ENCODE data around the gene ABHD16A. TPM values are rescaled to one million over a fixed set of nuclear protein-coding genes. Genes with fewer than 3 reads are reported as not detected.

The ABHD16A gene
- total and polyA plus RNA-seq, 2 of the 13 experiments (the other 11 are each of a cell fraction or from before 2014, with no cell fraction given): 43.5 to 45.4 TPM

DNA sequence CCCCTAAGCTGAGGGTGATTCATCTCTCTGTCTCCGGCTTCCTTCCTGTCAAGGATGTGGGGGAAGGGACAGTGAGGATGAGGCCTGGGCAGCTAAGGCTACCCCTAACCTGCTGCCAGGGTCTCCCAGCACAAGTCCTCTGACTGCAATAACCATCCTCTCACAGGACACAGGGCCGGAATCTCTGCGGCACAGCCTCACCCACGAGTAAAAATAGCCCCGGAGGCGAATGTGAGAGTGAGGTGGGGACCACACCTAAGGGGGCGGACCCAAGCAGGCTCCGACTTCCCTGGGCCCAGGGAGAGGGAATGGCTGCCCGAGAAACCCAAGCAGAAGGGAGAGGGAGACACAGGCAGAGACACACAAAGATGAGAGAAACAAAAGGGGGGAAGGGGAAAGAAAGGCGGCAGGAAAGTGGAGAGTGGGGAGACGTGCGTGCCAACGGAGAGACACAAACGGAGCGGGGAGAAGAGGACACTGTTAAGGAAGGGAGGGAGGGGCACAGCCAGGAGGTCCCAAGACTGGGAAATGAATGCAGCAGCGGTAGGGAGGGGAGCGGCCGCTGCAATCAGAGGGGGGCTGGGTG, 31.8 kb upstream of the ABHD16A start (continued):
- no peak for TF ChIP-seq ZNF460 (CRISPR knock-in tag; IDR thresholded peaks at IDR 0.05; ENCODE audit: borderline replicate concordance)
- TF ChIP-seq NR2F2 (IDR thresholded peaks at IDR 0.05; ENCODE audit: borderline replicate concordance, low read depth): no peak
- TF ChIP-seq HDAC2 (CRISPR knock-in tag; IDR thresholded peaks at IDR 0.05): 0 out of 2 replicates have a peak, but pooled peaks have one; percentile 3
- no peak for TF ChIP-seq ZNF44 (CRISPR knock-in tag; IDR thresholded peaks at IDR 0.05)
- TF ChIP-seq ZNF256 (CRISPR knock-in tag; conservative IDR thresholded peaks at IDR 0.05): no peak
- no peak for TF ChIP-seq NCOA5 (CRISPR knock-in tag; IDR thresholded peaks at IDR 0.05)
- no peak for TF ChIP-seq ZNF558 (CRISPR knock-in tag; IDR thresholded peaks at IDR 0.05; ENCODE audit: borderline replicate concordance)
- TF ChIP-seq AGO1 (IDR thresholded peaks at IDR 0.05; ENCODE audit: low read depth, low read length, poor library complexity, severe bottlenecking): no peak
- peak; percentile 52 for TF ChIP-seq POLR2AphosphoS5 (IDR thresholded peaks at IDR 0.05; ENCODE audit: low read depth, low read length)
- TF ChIP-seq ARID3A (IDR thresholded peaks at IDR 0.05; ENCODE audit: low read depth, low read length): no peak
- peak; percentile 72 for TF ChIP-seq SPEN (CRISPR knock-in tag; IDR thresholded peaks at IDR 0.05; ENCODE audit: low read depth)
- no peak for TF ChIP-seq ZNF747 (CRISPR knock-in tag; IDR thresholded peaks at IDR 0.05; ENCODE audit: borderline replicate concordance)
- no peak for TF ChIP-seq NFYB (CRISPR knock-in tag; IDR thresholded peaks at IDR 0.05)
- no peak for TF ChIP-seq TOE1 (CRISPR knock-in tag; IDR thresholded peaks at IDR 0.05)
- no peak for TF ChIP-seq CBX2 (IDR thresholded peaks at IDR 0.05; ENCODE audit: low read depth, low read length)
- no peak for TF ChIP-seq CBX2 (CRISPR knock-in tag; IDR thresholded peaks at IDR 0.05; ENCODE audit: low read depth)
- TF ChIP-seq ZNF446 (CRISPR knock-in tag; IDR thresholded peaks at IDR 0.05): no peak
- peak; percentile 19 for TF ChIP-seq ASH2L (IDR thresholded peaks at IDR 0.05; ENCODE audit: insufficient read length, low read depth, low read length)
- no peak for TF ChIP-seq TRAFD1 (CRISPR knock-in tag; IDR thresholded peaks at IDR 0.05; ENCODE audit: borderline replicate concordance)
- TF ChIP-seq ZNF703 (CRISPR knock-in tag; IDR thresholded peaks at IDR 0.05; ENCODE audit: borderline replicate concordance): no peak
- no peak for TF ChIP-seq NFE2L2 (IDR thresholded peaks at IDR 0.05; ENCODE audit: low read length)
- TF ChIP-seq NFYC (CRISPR knock-in tag; IDR thresholded peaks at IDR 0.05): no peak
- no peak for TF ChIP-seq ZNF350 (CRISPR knock-in tag; IDR thresholded peaks at IDR 0.05; ENCODE audit: borderline replicate concordance, low read depth)
- TF ChIP-seq SRSF9 (IDR thresholded peaks at IDR 0.05; ENCODE audit: borderline replicate concordance, insufficient read depth, low read depth, low read length, poor library complexity, severe bottlenecking): no peak
- 0 out of 2 replicates have a peak, but pooled peaks have one; percentile 6 for TF ChIP-seq ZNF616 (CRISPR knock-in tag; IDR thresholded peaks at IDR 0.05; ENCODE audit: low read depth)
- TF ChIP-seq ZNF430 (CRISPR knock-in tag; IDR thresholded peaks at IDR 0.05): no peak
- TF ChIP-seq RAD51 (IDR thresholded peaks at IDR 0.05; ENCODE audit: borderline replicate concordance): no peak
- TF ChIP-seq KLF6 (CRISPR knock-in tag; IDR thresholded peaks at IDR 0.05): no peak; the same call in 1 of the 2 replicates
- no peak for TF ChIP-seq ZNF263 (CRISPR knock-in tag; IDR thresholded peaks at IDR 0.05)
- TF ChIP-seq TRIM24 (CRISPR knock-in tag; IDR thresholded peaks at IDR 0.05): no peak
